ENCODE results near the gene PLAAT3.
"Not testable (repeated sequence)": the region's sequence is repeated elsewhere in the genome, so short reads cannot be mapped to it uniquely, and the experiment has no call there.

GRCh38 chr11:63578882-63579281 is 35.4 kb downstream of the PLAAT3 start:
- TF ChIP-seq POLR2A (IDR thresholded peaks at IDR 0.05; ENCODE audit: low read depth, low read length); PAX5 (IDR thresholded peaks at IDR 0.05; ENCODE audit: insufficient read depth, low read length, severe bottlenecking); SPI1 (IDR thresholded peaks at IDR 0.05; ENCODE audit: low read depth, low read length); POLR2AphosphoS5 (IDR thresholded peaks at IDR 0.05; ENCODE audit: low read depth, low read length); TAF1 (IDR thresholded peaks at IDR 0.05; ENCODE audit: low read depth, low read length); POU2F2 (IDR thresholded peaks at IDR 0.05; ENCODE audit: low read depth, low read length): not testable (repeated sequence)

Measured in GM12891 (cell line).